Karpas-422 (cell line): ENCODE measurements around the gene P2RX1. TPM values are rescaled to one million over a fixed set of nuclear protein-coding genes. Genes with fewer than 3 reads are reported as not detected.
A peak's percentile ranks its signal among the peaks of the same experiment; 100 is the strongest.

Experiments used
- DNase-seq: peaks from one replicate; pipeline ENCODE4 v3.0.0-alpha.2; 2015
- H2AFZ ChIP-seq: fragments of 200-600 bp; sonication (generic); 2 replicates; pipeline ENCODE4 v1.6.1; 2014; ENCODE audit warnings: antibody characterized with exemption, low read length, mixed read lengths
- H3K27ac ChIP-seq: fragments of 200-600 bp; sonication (generic); 2 replicates; pipeline ENCODE4 v1.5.1; 2014; ENCODE audit warnings: mild to moderate bottlenecking, low read length, moderate library complexity
- H3K27me3 ChIP-seq: fragments of 200-600 bp; sonication (generic); 2 replicates; pipeline ENCODE4 v1.6.1; 2014; ENCODE audit warnings: low read length, mixed read lengths
- H3K36me3 ChIP-seq: fragments of 200-600 bp; sonication (generic); 2 replicates; pipeline ENCODE4 v1.6.1; 2014; ENCODE audit warnings: low read length, mixed read lengths; ENCODE audit not compliant: insufficient read depth
- H3K4me1 ChIP-seq: fragments of 200-600 bp; sonication (generic); 2 replicates; pipeline ENCODE4 v1.6.1; 2014; ENCODE audit warnings: mild to moderate bottlenecking, low read length, mixed read lengths
- H3K4me2 ChIP-seq: fragments of 200-600 bp; sonication (generic); 2 replicates; pipeline ENCODE4 v1.6.1; 2014; ENCODE audit warnings: low read length, low read depth, mild to moderate bottlenecking; ENCODE audit not compliant: poor library complexity, severe bottlenecking
- H3K4me3 ChIP-seq: fragments of 200-600 bp; sonication (generic); 2 replicates; pipeline ENCODE4 v1.5.1; 2014; ENCODE audit warnings: mild to moderate bottlenecking, antibody characterized with exemption, low read length, mixed read lengths
- H3K79me2 ChIP-seq: fragments of 200-600 bp; sonication (generic); 2 replicates; pipeline ENCODE4 v1.6.1; 2014; ENCODE audit warnings: mild to moderate bottlenecking, low read length, mixed read lengths
- H3K9ac ChIP-seq: fragments of 200-600 bp; sonication (generic); 2 replicates; pipeline ENCODE4 v1.6.0; 2014; ENCODE audit warnings: low read length
- H3K9me2 ChIP-seq: fragments of 200-600 bp; sonication (generic), shearing (Covaris generic); replicated peaks from 2 replicates; pipeline ENCODE4 v1.6.0; 2014; ENCODE audit warnings: mild to moderate bottlenecking, low read length, moderate library complexity; ENCODE audit not compliant: insufficient read depth
- H3K9me3 ChIP-seq: fragments of 300-700, 200-600 bp; sonication (generic); 2 replicates; pipeline ENCODE4 v1.6.1; 2014; ENCODE audit warnings: low read length, mixed read lengths
- H4K20me1 ChIP-seq: fragments of 200-600 bp; sonication (generic); 2 replicates; pipeline ENCODE4 v1.6.1; 2014; ENCODE audit warnings: mild to moderate bottlenecking, antibody characterized with exemption, low read length, low read depth; ENCODE audit not compliant: insufficient read depth
- total RNA-seq: library from RNA; depleted of rRNA; stranded (reverse); fragments of >200 nt; shearing (Covaris generic); gene quantifications from 2 replicates; pipeline ENCODE4 v1.2.3, GENCODE V29; 2014; ENCODE audit warnings: low replicate concordance

The P2RX1 gene
- total RNA-seq, 1 experiment from 2014 or later, result not detected

DNA sequence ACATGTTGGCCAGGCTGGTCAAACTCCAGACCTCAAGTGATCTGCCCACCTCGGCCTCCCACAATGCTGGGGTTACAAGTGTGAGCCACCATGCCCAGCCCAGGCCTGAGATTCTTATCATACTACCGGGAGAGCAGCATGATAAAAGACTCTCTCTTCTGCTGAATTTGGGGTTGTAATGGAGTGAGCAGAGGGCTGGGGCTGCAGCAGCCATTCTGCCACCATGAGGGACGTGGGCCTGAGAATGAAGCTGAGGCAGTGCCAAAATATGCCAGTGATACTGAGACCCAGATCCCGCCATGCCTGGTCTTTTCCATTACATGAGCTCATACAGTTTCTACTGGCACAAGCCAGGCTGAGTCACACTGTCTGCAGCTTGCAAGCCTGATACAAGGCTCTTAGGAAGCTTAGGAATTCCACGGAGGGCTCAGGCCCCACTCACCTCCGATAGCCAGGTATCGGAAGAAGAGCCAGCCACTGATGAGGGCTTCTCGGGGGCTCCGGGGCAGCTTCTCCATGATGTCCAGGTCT lies 19.6 kb upstream of the P2RX1 start:
- Histone ChIP-seq H3K27me3 (no peaks in the 10 kb centered on the region), H3K4me1 (no peaks in the 10 kb centered on the region), H3K9me2 (no peaks in the 10 kb centered on the region), H3K9me3 (no peaks in the 10 kb centered on the region), H4K20me1 (peaks cover 29% of the 10 kb centered on the region), H3K79me2 (no peaks in the 10 kb centered on the region), H3K27ac (no peak overlapping the region), H2AFZ (no peak overlapping the region), H3K4me3 (no peak overlapping the region), H3K4me2 (no peak overlapping the region), H3K9ac (no peak overlapping the region), H3K36me3 (peaks cover 62% of the 10 kb centered on the region)
- DNase-seq, result no peak

DNA sequence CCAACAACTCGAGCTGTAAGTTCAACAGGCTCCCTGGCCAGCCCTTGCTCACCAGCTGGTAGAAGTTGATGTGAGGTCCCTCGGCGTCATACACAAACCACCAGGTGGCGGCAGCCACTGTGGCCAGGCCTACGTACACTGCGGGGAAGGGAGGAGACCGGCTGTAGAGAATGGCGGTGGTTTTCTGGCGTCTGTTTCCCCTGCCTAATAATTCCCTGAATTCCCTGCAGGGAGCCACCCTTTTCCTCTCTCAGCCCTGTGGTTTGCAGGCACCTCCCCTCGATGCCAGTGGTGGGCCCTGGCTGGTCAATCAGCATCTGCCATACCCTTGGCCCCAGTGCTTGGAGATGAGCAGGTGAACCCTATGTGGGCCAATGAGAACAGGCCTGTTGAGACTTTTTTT lies 18.9 kb upstream of the P2RX1 start:
- Histone ChIP-seq H3K4me1 (no peaks in the 10 kb centered on the region), H2AFZ (no peak overlapping the region), H4K20me1 (peaks cover 33% of the 10 kb centered on the region), H3K27me3 (no peaks in the 10 kb centered on the region), H3K9ac (no peak overlapping the region), H3K36me3 (peaks cover 63% of the 10 kb centered on the region), H3K79me2 (no peaks in the 10 kb centered on the region), H3K9me3 (no peaks in the 10 kb centered on the region), H3K4me2 (no peak overlapping the region), H3K27ac (no peak overlapping the region), H3K4me3 (no peak overlapping the region), H3K9me2 (no peaks in the 10 kb centered on the region)
- peak; percentile 70 for DNase-seq

DNA sequence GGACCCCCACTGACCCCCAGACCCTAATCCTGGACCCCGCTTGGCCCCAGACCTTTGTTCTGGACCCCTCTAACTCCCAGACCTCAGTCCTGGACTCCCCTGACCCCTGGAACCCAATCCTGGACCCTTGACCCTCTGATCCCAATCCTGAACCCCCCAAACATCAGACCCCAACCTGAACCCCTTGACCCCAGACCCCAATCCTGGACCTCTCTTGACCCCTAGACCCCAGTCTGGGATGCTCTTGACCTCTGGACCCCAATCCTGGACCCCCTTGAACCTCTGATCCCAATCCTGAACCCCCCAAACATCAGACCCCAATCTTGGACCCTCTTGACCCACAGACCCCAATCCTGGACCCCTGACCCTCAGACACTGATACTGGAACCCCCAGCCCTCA lies 13.5 kb upstream of the P2RX1 start:
- H3K79me2 ChIP-seq, result no peaks in the 10 kb centered on the region
- peaks cover 2% of the 10 kb centered on the region; the same call in 1 of the 2 replicates for H3K4me1 ChIP-seq
- H2AFZ ChIP-seq, result no peak overlapping the region
- H3K27ac ChIP-seq, result no peak overlapping the region
- H3K4me2 ChIP-seq, result no peak overlapping the region
- no peaks in the 10 kb centered on the region for H3K27me3 ChIP-seq
- peaks cover 39% of the 10 kb centered on the region for H3K36me3 ChIP-seq
- no peaks in the 10 kb centered on the region for H3K9me2 ChIP-seq
- no peak overlapping the region for H3K9ac ChIP-seq
- DNase-seq, result no peak
- no peaks in the 10 kb centered on the region for H3K9me3 ChIP-seq
- peaks cover 47% of the 10 kb centered on the region; the same call in 1 of the 2 replicates for H4K20me1 ChIP-seq
- H3K4me3 ChIP-seq, result no peak overlapping the region

DNA sequence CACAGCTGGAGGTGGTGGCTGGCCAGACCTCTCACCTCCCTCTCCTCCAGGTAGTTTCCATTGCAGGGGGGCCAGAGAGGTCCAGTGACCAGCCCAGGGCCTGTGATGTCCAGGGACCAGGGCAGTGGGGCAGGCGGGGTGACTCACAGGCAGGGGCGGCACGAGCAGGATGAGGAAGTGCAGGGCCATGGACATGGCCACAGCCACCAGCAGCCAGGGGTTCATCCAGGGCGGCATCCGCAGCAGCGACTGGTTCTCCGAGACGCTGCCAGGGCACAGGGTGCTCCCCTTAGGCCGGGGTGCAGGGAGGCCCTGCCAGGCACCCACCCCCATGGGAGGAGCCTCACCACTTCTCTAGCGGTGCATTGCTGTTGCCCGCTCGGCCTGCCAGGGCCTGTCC lies 12.9 kb upstream of the P2RX1 start:
- Histone ChIP-seq H3K4me1 (peaks cover 3% of the 10 kb centered on the region; the same call in 1 of the 2 replicates), H3K9me2 (no peaks in the 10 kb centered on the region), H2AFZ (no peak overlapping the region), H3K4me3 (no peak overlapping the region), H3K9ac (no peak overlapping the region), H3K4me2 (no peak overlapping the region), H3K9me3 (no peaks in the 10 kb centered on the region), H3K27me3 (no peaks in the 10 kb centered on the region), H3K27ac (no peak overlapping the region), H3K36me3 (peaks cover 38% of the 10 kb centered on the region), H3K79me2 (no peaks in the 10 kb centered on the region), H4K20me1 (peaks cover 51% of the 10 kb centered on the region; the same call in 1 of the 2 replicates)
- DNase-seq, result no peak

DNA sequence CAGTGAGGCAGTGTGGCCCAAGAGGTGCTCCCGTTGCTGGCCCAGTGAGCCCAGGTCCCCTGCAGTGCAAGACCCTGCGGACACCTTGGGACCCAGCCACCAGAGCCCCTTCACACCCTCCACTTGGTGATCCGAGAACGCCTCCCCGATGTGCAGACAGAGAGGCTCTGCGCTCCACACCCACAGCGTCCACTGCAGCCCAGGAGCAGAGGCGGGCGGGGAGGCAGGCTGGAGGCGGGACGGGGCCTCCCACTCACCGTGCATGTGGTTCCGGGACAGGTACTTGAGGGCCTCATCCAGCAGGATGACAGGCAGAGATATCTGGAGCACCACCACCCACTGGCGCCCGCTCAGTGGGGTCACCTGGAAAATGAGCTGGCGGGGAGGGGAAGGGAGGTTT lies 12.1 kb upstream of the P2RX1 start:
- Histone ChIP-seq H3K36me3 (peaks cover 38% of the 10 kb centered on the region), H3K9me3 (no peaks in the 10 kb centered on the region), H3K27ac (no peak overlapping the region)

DNA sequence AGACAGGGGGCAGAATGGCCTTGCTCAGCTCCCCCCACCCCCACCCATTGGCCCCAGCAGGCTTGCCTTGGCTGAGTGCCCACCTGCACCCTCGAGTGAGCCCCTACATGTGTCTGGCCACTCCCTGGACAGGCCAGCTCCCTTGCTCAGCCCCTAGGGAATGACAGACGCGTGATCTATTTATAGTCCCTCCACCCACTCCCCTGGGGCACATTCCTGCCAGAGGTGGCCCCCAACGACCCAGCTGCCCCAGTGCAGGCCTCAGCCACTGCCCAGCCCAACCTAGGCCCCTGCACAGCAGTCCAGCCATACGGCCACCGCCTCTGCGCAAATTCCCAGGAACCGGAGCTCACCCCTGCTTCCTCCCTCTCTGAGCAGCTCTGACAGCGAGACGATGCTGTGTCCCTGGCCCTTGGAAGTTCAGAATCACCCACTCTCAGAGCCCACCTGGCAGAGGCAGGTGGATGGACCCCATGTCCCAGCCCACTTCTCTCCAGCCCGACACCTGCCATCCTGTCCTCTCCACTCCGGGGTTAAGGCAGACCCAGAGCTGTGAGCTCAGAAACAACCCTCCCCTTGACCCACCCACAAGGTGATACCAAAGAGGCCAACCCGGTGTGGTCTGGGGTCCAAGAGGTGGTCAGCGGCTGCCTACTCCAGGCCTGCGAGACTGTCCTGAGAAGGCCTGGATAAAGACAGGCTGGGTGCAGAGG lies 11.5 kb upstream of the P2RX1 start:
- Histone ChIP-seq H3K27me3 (no peaks in the 10 kb centered on the region), H3K9ac (no peak overlapping the region), H4K20me1 (peaks cover 59% of the 10 kb centered on the region; the same call in 1 of the 2 replicates), H3K9me3 (no peaks in the 10 kb centered on the region), H2AFZ (no peak overlapping the region), H3K4me3 (no peak overlapping the region), H3K79me2 (no peaks in the 10 kb centered on the region), H3K9me2 (no peaks in the 10 kb centered on the region), H3K27ac (no peak overlapping the region), H3K4me1 (peaks cover 12% of the 10 kb centered on the region), H3K36me3 (peaks cover 38% of the 10 kb centered on the region), H3K4me2 (no peak overlapping the region)
- DNase-seq, result no peak

More for the DNA sequence above, 12.1 kb upstream of the P2RX1 start:
- no peaks in the 10 kb centered on the region for H3K9me2 ChIP-seq
- H4K20me1 ChIP-seq, result peaks cover 58% of the 10 kb centered on the region; the same call in 1 of the 2 replicates
- peaks cover 8% of the 10 kb centered on the region; the same call in 1 of the 2 replicates for H3K4me1 ChIP-seq
- no peak for DNase-seq
- H3K9ac ChIP-seq, result no peak overlapping the region
- H2AFZ ChIP-seq, result no peak overlapping the region
- H3K27me3 ChIP-seq, result no peaks in the 10 kb centered on the region
- H3K4me2 ChIP-seq, result no peak overlapping the region
- H3K79me2 ChIP-seq, result no peaks in the 10 kb centered on the region
- H3K4me3 ChIP-seq, result no peak overlapping the region

DNA sequence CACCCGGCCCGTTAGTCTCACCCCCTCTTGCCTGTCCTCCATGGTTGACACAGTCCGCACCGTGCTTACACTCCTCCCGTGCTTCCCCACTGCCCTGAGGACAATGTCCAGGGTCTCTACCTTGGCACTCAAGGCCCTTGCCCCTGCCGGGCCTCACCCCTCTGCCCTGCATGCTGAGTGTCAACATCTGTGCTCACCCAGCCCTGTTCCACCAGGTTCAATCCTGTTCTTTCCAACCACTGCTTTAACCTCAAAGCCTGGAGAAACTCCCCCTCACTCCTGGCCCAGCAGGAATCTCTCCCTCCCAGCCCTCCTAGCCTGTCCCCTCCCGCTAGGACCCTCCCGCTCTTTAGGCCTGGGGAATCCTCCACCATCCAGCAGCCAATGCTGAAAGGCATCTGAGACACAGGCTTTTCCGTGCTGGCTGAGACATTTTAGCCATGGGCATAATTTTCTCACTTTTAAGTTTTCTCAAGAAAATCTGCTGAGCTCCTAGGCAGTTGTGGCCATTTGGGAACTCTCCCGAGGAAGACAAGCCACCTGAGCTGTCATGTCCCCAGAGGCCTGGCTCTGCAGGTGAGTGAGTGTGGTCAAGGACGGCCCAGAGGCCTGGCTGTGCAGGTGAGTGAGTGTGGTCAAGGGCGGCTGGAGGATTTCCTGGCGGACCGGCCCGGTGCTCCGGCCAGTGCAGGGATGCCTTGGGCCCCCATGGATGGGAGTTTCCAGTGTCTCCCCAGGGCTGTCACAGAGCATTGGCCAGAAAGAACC lies 10.8 kb upstream of the P2RX1 start:
- no peak for DNase-seq
- H3K27ac ChIP-seq, result no peak overlapping the region
- no peak overlapping the region for H2AFZ ChIP-seq
- no peaks in the 10 kb centered on the region for H3K79me2 ChIP-seq
- H3K4me2 ChIP-seq, result no peak overlapping the region
- no peaks in the 10 kb centered on the region for H3K27me3 ChIP-seq
- H4K20me1 ChIP-seq, result peaks cover 59% of the 10 kb centered on the region; the same call in 1 of the 2 replicates
- H3K4me1 ChIP-seq, result peaks cover 17% of the 10 kb centered on the region
- H3K4me3 ChIP-seq, result no peak overlapping the region
- H3K9ac ChIP-seq, result no peak overlapping the region
- H3K36me3 ChIP-seq, result peaks cover 31% of the 10 kb centered on the region
- no peaks in the 10 kb centered on the region for H3K9me2 ChIP-seq
- no peaks in the 10 kb centered on the region for H3K9me3 ChIP-seq
